Muscle of leg (tissue), 11 donors: ENCODE results near the gene MAPK8IP3. TPM values are rescaled to one million over a fixed set of nuclear protein-coding genes. Genes with fewer than 3 reads are reported as not detected.

ENCODE experiments used
- DNase-seq: peaks from one replicate; pipeline ENCODE4 v3.0.0; 2013
- H3K27ac ChIP-seq: one replicate; pipeline ENCODE4 v1.5.1; 2013; ENCODE audit warnings: mild to moderate bottlenecking, low read length, control low read depth
- H3K27me3 ChIP-seq: one replicate; pipeline ENCODE4 v1.6.1; 2013; ENCODE audit warnings: low read length; ENCODE audit not compliant: control insufficient read depth, insufficient read depth
- H3K36me3 ChIP-seq: one replicate; pipeline ENCODE4 v1.6.1; 2013; ENCODE audit warnings: low read length; ENCODE audit not compliant: control insufficient read depth, insufficient read depth
- H3K4me1 ChIP-seq: one replicate; pipeline ENCODE4 v1.6.1; 2013; ENCODE audit warnings: low read length; ENCODE audit not compliant: control insufficient read depth, insufficient read depth
- H3K4me3 ChIP-seq: one replicate; pipeline ENCODE4 v1.5.1; 2013; ENCODE audit warnings: low read length, control low read depth
- H3K9me3 ChIP-seq: replicated peaks from 2 replicates; pipeline ENCODE4 v1.6.1; 2013; ENCODE audit warnings: low read depth, low read length; ENCODE audit not compliant: control insufficient read depth
- WGBS: methylation state at CpG from one replicate; pipeline ENCODE4 v1.1.5; 2013; ENCODE audit warnings: missing lambda C conversion rate; ENCODE audit not compliant: insufficient coverage; 5-methylcytosine and 5-hydroxymethylcytosine counted together
- polyA plus RNA-seq, 8 donors: library from polyadenylated mRNA; unstranded; fragments of 120-200 nt; gene quantifications; one replicate each; pipeline versions ENCODE4 v1.2.1 to v1.2.3, GENCODE V29; 2013; ENCODE audit warnings: inconsistent platforms in 1 of 8, low replicate concordance in 1 of 8; ENCODE audit not compliant: insufficient read length in 8 of 8, insufficient read depth in 1 of 8
- total RNA-seq: library from RNA; stranded (reverse); fragments of 120-200 nt; gene quantifications from one replicate; pipeline ENCODE4 v1.2.4, GENCODE V29; 2013

The MAPK8IP3 gene
- total and polyA plus RNA-seq, 9 donors: 35.6 to 64.3 (median 50.5) TPM

- Histone ChIP-seq H3K36me3 (peaks cover 45% of the 10 kb centered on the region), H3K27ac (no peak overlapping the region), H3K4me3 (no peak overlapping the region), H3K27me3 (no peaks in the 10 kb centered on the region), H3K4me1 (peaks cover 4% of the 10 kb centered on the region), H3K9me3 (no peaks in the 10 kb centered on the region)
- WGBS: 92% methylated on average over 4 of the region's 11 CpGs
- no peak for DNase-seq
These were observed 109.5 kb downstream of the MAPK8IP3 start for GRCh38 chr16:1815461-1815860.

- DNase-seq: no peak
- Histone ChIP-seq H3K27ac (no peak overlapping the region), H3K9me3 (no peaks in the 10 kb centered on the region), H3K27me3 (no peaks in the 10 kb centered on the region), H3K4me3 (no peak overlapping the region), H3K36me3 (peaks cover 49% of the 10 kb centered on the region), H3K4me1 (peaks cover 4% of the 10 kb centered on the region)
- WGBS: 92% methylated on average over 34 of the region's 40 CpGs
These were observed 110.6 kb downstream of the MAPK8IP3 start for GRCh38 chr16:1816396-1817275.

- Histone ChIP-seq H3K9me3 (no peaks in the 10 kb centered on the region), H3K4me3 (no peak overlapping the region), H3K27ac (no peak overlapping the region), H3K4me1 (peaks cover 4% of the 10 kb centered on the region), H3K36me3 (peaks cover 54% of the 10 kb centered on the region), H3K27me3 (no peaks in the 10 kb centered on the region)
- WGBS: 94% methylated on average over 9 of the region's 9 CpGs
- no peak for DNase-seq
These were observed 111.2 kb downstream of the MAPK8IP3 start for GRCh38 chr16:1817276-1817589.

GRCh38 chr16:1817716-1818115, 111.7 kb downstream of the MAPK8IP3 start:
- no peak overlapping the region for H3K27ac ChIP-seq
- H3K27me3 ChIP-seq: no peaks in the 10 kb centered on the region
- no peak for DNase-seq
- no peaks in the 10 kb centered on the region for H3K9me3 ChIP-seq
- peaks cover 3% of the 10 kb centered on the region for H3K4me1 ChIP-seq
- WGBS: 91% methylated on average over 15 of the region's 17 CpGs
- H3K4me3 ChIP-seq: no peak overlapping the region
- peaks cover 59% of the 10 kb centered on the region for H3K36me3 ChIP-seq

GRCh38 chr16:1818204-1818872, 112.3 kb downstream of the MAPK8IP3 start:
- 92% methylated on average over 27 of the region's 27 CpGs for WGBS
- Histone ChIP-seq H3K27ac (no peak overlapping the region), H3K9me3 (no peaks in the 10 kb centered on the region), H3K4me1 (no peaks in the 10 kb centered on the region), H3K36me3 (peaks cover 59% of the 10 kb centered on the region), H3K4me3 (no peak overlapping the region), H3K27me3 (no peaks in the 10 kb centered on the region)
- no peak for DNase-seq

- Histone ChIP-seq H3K27ac (no peak overlapping the region), H3K36me3 (peaks cover 59% of the 10 kb centered on the region), H3K4me3 (no peak overlapping the region), H3K27me3 (no peaks in the 10 kb centered on the region), H3K9me3 (no peaks in the 10 kb centered on the region), H3K4me1 (no peaks in the 10 kb centered on the region)
- WGBS: 90% methylated on average over 33 of the region's 35 CpGs
- no peak for DNase-seq
These were observed 113.0 kb downstream of the MAPK8IP3 start for GRCh38 chr16:1818873-1819525.

- no peak overlapping the region for H3K27ac ChIP-seq
- 85% methylated on average over 6 of the region's 15 CpGs for WGBS
- H3K36me3 ChIP-seq: peaks cover 59% of the 10 kb centered on the region
- no peaks in the 10 kb centered on the region for H3K9me3 ChIP-seq
- DNase-seq: no peak
- H3K27me3 ChIP-seq: no peaks in the 10 kb centered on the region
- no peaks in the 10 kb centered on the region for H3K4me1 ChIP-seq
- H3K4me3 ChIP-seq: no peak overlapping the region
These were observed 113.6 kb downstream of the MAPK8IP3 start for GRCh38 chr16:1819611-1820010.

Other genes starting within 250 kb of the MAPK8IP3 start
- 18.8 TPM for gene CLCN7, start 231.2 kb upstream of the MAPK8IP3 start, total RNA-seq
- 10 to 100 TPM; 25.1 to 43.3 (median 31.7) TPM for gene CLCN7, start 231.2 kb upstream of the MAPK8IP3 start, polyA plus RNA-seq
- gene PTX4, start 217.3 kb upstream of the MAPK8IP3 start, total RNA-seq: 0.40 TPM
- 1 to 10 TPM in 1 of 8 donors, under 1 TPM in 7; 0.34 to 1.1 (median 0.74) TPM for gene PTX4, start 217.3 kb upstream of the MAPK8IP3 start, polyA plus RNA-seq
- gene TELO2, start 212.8 kb upstream of the MAPK8IP3 start, total RNA-seq: 14.5 TPM
- gene TELO2, start 212.8 kb upstream of the MAPK8IP3 start, polyA plus RNA-seq: 10 to 100 TPM; 26.3 to 40.4 (median 36.8) TPM
- 19.4 TPM for gene TMEM204, start 172.5 kb upstream of the MAPK8IP3 start, total RNA-seq
- gene TMEM204, start 172.5 kb upstream of the MAPK8IP3 start, polyA plus RNA-seq: 10 to 100 TPM; 14.6 to 22.2 (median 17.6) TPM
- gene IFT140, start 94.1 kb upstream of the MAPK8IP3 start, total RNA-seq: 10.6 TPM
- 10 to 100 TPM in 6 of 8 donors, 1 to 10 TPM in 2; 8.7 to 14.5 (median 12.3) TPM for gene IFT140, start 94.1 kb upstream of the MAPK8IP3 start, polyA plus RNA-seq
- 7.2 TPM for gene CRAMP1, start 93.8 kb upstream of the MAPK8IP3 start, total RNA-seq
- gene CRAMP1, start 93.8 kb upstream of the MAPK8IP3 start, polyA plus RNA-seq: 10 to 100 TPM; 12.3 to 19.1 (median 14.1) TPM
- 28.2 TPM for gene JPT2, start 27.9 kb upstream of the MAPK8IP3 start, total RNA-seq
- gene JPT2, start 27.9 kb upstream of the MAPK8IP3 start, polyA plus RNA-seq: 10 to 100 TPM; 33.5 to 52.6 (median 39.7) TPM
- gene NME3, start 65.3 kb downstream of the MAPK8IP3 start, total RNA-seq: 35.2 TPM
- 10 to 100 TPM; 22.2 to 31.9 (median 26.9) TPM for gene NME3, start 65.3 kb downstream of the MAPK8IP3 start, polyA plus RNA-seq
- gene EME2, start 66.6 kb downstream of the MAPK8IP3 start, total RNA-seq: 7.2 TPM
- 1 to 10 TPM; 4.0 to 9.7 (median 6.7) TPM for gene EME2, start 66.6 kb downstream of the MAPK8IP3 start, polyA plus RNA-seq
- gene MRPS34, start 66.9 kb downstream of the MAPK8IP3 start, total RNA-seq: 45.7 TPM
- 10 to 100 TPM; 44.7 to 57.8 (median 52.2) TPM for gene MRPS34, start 66.9 kb downstream of the MAPK8IP3 start, polyA plus RNA-seq
- 34.2 TPM for gene SPSB3, start 76.4 kb downstream of the MAPK8IP3 start, total RNA-seq
- 10 to 100 TPM; 21.0 to 35.1 (median 24.5) TPM for gene SPSB3, start 76.4 kb downstream of the MAPK8IP3 start, polyA plus RNA-seq
- gene NUBP2, start 76.8 kb downstream of the MAPK8IP3 start, total RNA-seq: 58.0 TPM
- gene NUBP2, start 76.8 kb downstream of the MAPK8IP3 start, polyA plus RNA-seq: 10 to 100 TPM; 40.6 to 59.7 (median 47.7) TPM
- 0.22 TPM for gene IGFALS, start 87.5 kb downstream of the MAPK8IP3 start, total RNA-seq
- 1 to 10 TPM in 1 of 8 donors, under 1 TPM in 7; 0.11 to 1.1 (median 0.28) TPM for gene IGFALS, start 87.5 kb downstream of the MAPK8IP3 start, polyA plus RNA-seq
- gene HAGH, start 120.6 kb downstream of the MAPK8IP3 start, total RNA-seq: 36.1 TPM
- 10 to 100 TPM; 34.6 to 48.6 (median 39.5) TPM for gene HAGH, start 120.6 kb downstream of the MAPK8IP3 start, polyA plus RNA-seq
- 27.7 TPM for gene FAHD1, start 121.0 kb downstream of the MAPK8IP3 start, total RNA-seq
- 10 to 100 TPM; 19.7 to 25.6 (median 21.9) TPM for gene FAHD1, start 121.0 kb downstream of the MAPK8IP3 start, polyA plus RNA-seq
- not detected for gene MEIOB, start 166.0 kb downstream of the MAPK8IP3 start, total RNA-seq
- gene MEIOB, start 166.0 kb downstream of the MAPK8IP3 start, polyA plus RNA-seq: under 1 TPM in 7 of 8 donors, not detected in 1; 0.22 to 0.87 (median 0.55) TPM
- not detected for gene HS3ST6, start 212.2 kb downstream of the MAPK8IP3 start, total RNA-seq
- 1 to 10 TPM in 1 of 8 donors, not detected in 7; 1.7 TPM for gene HS3ST6, start 212.2 kb downstream of the MAPK8IP3 start, polyA plus RNA-seq
- 16.3 TPM for gene MSRB1, start 237.0 kb downstream of the MAPK8IP3 start, total RNA-seq
- gene MSRB1, start 237.0 kb downstream of the MAPK8IP3 start, polyA plus RNA-seq: 10 to 100 TPM; 24.2 to 40.7 (median 29.1) TPM
- 43.0 TPM for gene RPL3L, start 248.5 kb downstream of the MAPK8IP3 start, total RNA-seq
- gene RPL3L, start 248.5 kb downstream of the MAPK8IP3 start, polyA plus RNA-seq: 10 to 100 TPM; 11.9 to 63.0 (median 33.4) TPM